HCT116 (cell line): ENCODE measurements around the gene CCDC183. TPM values are rescaled to one million over a fixed set of nuclear protein-coding genes. Genes with fewer than 3 reads are reported as not detected.

Source experiments
- ATAC-seq: fragments of 200-7000 bp; cut with Tn5 transposase; 2 replicates; pipeline ENCODE4 v1.9.1; 2020; ENCODE audit warnings: mild to moderate bottlenecking, moderate library complexity
- BruUV-seq: library from RNA; stranded (reverse); fragments of 400-500 nt; replicated peaks from 2 replicates; lab custom pipeline; 2021; lab: Mats Ljungman, UMichigan
- CTCF ChIA-PET: fragments of 300-600 bp; sonication (Branson Sonifier 250); formaldehyde crosslinking; loops from one replicate; lab custom pipeline; 2021; ENCODE audit warnings: antibody characterized with exemption; lab: Charles Lee
- POLR2A ChIA-PET: fragments of 300-600, 350-600 bp; sonication (Branson Sonifier 250); formaldehyde crosslinking; loops from one replicate; lab custom pipeline; 2021; ENCODE audit warnings: antibody characterized with exemption; lab: Charles Lee
- RAD21 ChIA-PET, 2 experiments: fragments of 300-600 bp; sonication (Branson Sonifier 250); formaldehyde crosslinking; loops; one replicate each; lab custom pipeline; 2023; ENCODE audit warnings: low total read pairs in 2 of 2; ENCODE audit not compliant: uncharacterized antibody in 2 of 2, unreplicated experiment in 2 of 2, low non-redundant PET in 1 of 2; lab: Charles Lee
- DNase-seq: peaks from one replicate; pipeline ENCODE4 v3.0.0-alpha.2; 2010; ENCODE audit warnings: low read depth, low spot score
- H2AFZ ChIP-seq: fragments of 200-600 bp; shearing (Covaris generic), sonication (generic); 2 replicates; pipeline ENCODE4 v1.6.1; 2017; ENCODE audit warnings: low read depth, mixed run types, mixed read lengths, antibody characterized with exemption, low read length; ENCODE audit not compliant: poor library complexity, severe bottlenecking
- H3K27ac ChIP-seq: 2 replicates; pipeline ENCODE4 v1.5.1; 2012; ENCODE audit warnings: low read depth, low read length
- H3K27me3 ChIP-seq: fragments of 200-600 bp; sonication (generic); 2 replicates; pipeline ENCODE4 v1.6.1; 2016; ENCODE audit warnings: mixed run types, low read length, mixed read lengths; ENCODE audit not compliant: insufficient read depth
- H3K36me3 ChIP-seq, 2 experiments: fragments of 200-500 bp in 1 of 2; fragments of 200-600 bp in 1 of 2; sonication (Bioruptor generic) in 1 of 2; sonication (generic) in 1 of 2; 2 replicates each; pipeline versions ENCODE4 v1.5.1 to v1.6.1; 2014 to 2016; ENCODE audit warnings: low read length in 2 of 2, inconsistent platforms in 1 of 2, mixed read lengths in 1 of 2, mixed run types in 1 of 2; ENCODE audit not compliant: insufficient read depth in 2 of 2, control insufficient read depth in 1 of 2
- H3K4me1 ChIP-seq, 2 experiments: fragments of 200-600 bp in 1 of 2; sonication (generic) in 1 of 2; 2 replicates each; pipeline versions ENCODE4 v1.5.1 to v1.6.1; 2012 to 2017; ENCODE audit warnings: low read length in 2 of 2, inconsistent platforms in 1 of 2, mild to moderate bottlenecking in 1 of 2, mixed read lengths in 1 of 2, mixed run types in 1 of 2, moderate library complexity in 1 of 2; ENCODE audit not compliant: insufficient read depth in 2 of 2, control insufficient read depth in 1 of 2
- H3K4me2 ChIP-seq: fragments of 200-600 bp; sonication (generic); 2 replicates; pipeline ENCODE4 v1.6.1; 2017; ENCODE audit warnings: mixed run types, low read length, mixed read lengths
- H3K4me3 ChIP-seq, 2 experiments: fragments of 200-600 bp in 1 of 2; sonication (generic) in 1 of 2; replicated peaks in 1 of 2; 2 replicates each; pipeline ENCODE4 v1.5.1; 2011 to 2016; ENCODE audit warnings: low read length in 2 of 2, control low read depth in 1 of 2, low read depth in 1 of 2, mild to moderate bottlenecking in 1 of 2, mixed read lengths in 1 of 2, mixed run types in 1 of 2
- H3K79me2 ChIP-seq: fragments of 200-600 bp; sonication (generic); 2 replicates; pipeline ENCODE4 v1.6.1; 2017; ENCODE audit warnings: mild to moderate bottlenecking, mixed run types, low read length, moderate library complexity, mixed read lengths; ENCODE audit not compliant: insufficient read depth
- H3K9ac ChIP-seq: fragments of 200-600 bp; sonication (generic); 2 replicates; pipeline ENCODE4 v1.6.1; 2016; ENCODE audit warnings: low read length, mixed read lengths
- H3K9me2 ChIP-seq: fragments of 200-600 bp; sonication (generic), shearing (Covaris generic); 2 replicates; pipeline ENCODE4 v1.6.1; 2017; ENCODE audit warnings: mixed run types, mild to moderate bottlenecking, moderate library complexity; ENCODE audit not compliant: insufficient read depth
- H3K9me3 ChIP-seq, 2 experiments: fragments of 200-500 bp in 1 of 2; fragments of 200-600 bp in 1 of 2; sonication (Bioruptor generic) in 1 of 2; sonication (generic) in 1 of 2; 2 replicates each; pipeline ENCODE4 v1.6.1; 2014 to 2017; ENCODE audit warnings: low read length in 2 of 2, mixed read lengths in 2 of 2, inconsistent platforms in 1 of 2, low read depth in 1 of 2, mild to moderate bottlenecking in 1 of 2, mixed run types in 1 of 2, moderate library complexity in 1 of 2; ENCODE audit not compliant: control insufficient read depth in 1 of 2, insufficient read depth in 1 of 2
- H4K20me1 ChIP-seq: fragments of 200-600 bp; sonication (generic), shearing (Covaris generic); 2 replicates; pipeline ENCODE4 v1.6.1; 2017; ENCODE audit warnings: mixed run types, mild to moderate bottlenecking, moderate library complexity; ENCODE audit not compliant: insufficient read depth
- ATF3 ChIP-seq: IDR thresholded peaks from 2 replicates; pipeline ENCODE4 v1.6.1; 2012
- EGR1 ChIP-seq: IDR thresholded peaks from 2 replicates; pipeline ENCODE4 v1.6.1; 2012; ENCODE audit warnings: low read depth
- ELF1 ChIP-seq: IDR thresholded peaks from 2 replicates; pipeline ENCODE4 v1.6.1; 2012; ENCODE audit warnings: low read depth, borderline replicate concordance
- EZH2 ChIP-seq: fragments of 200-600 bp; sonication (generic); IDR thresholded peaks from 2 replicates; pipeline ENCODE4 v1.6.1; 2017; ENCODE audit warnings: antibody characterized with exemption, mixed run types
- EZH2phosphoT487 ChIP-seq: fragments of 200-600 bp; IDR thresholded peaks from 2 replicates; pipeline ENCODE4 v1.6.1; 2018; ENCODE audit warnings: antibody characterized with exemption, borderline replicate concordance
- FOSL1 ChIP-seq: IDR thresholded peaks from 2 replicates; pipeline ENCODE4 v1.6.1; 2012; ENCODE audit warnings: low read depth
- JUND ChIP-seq: IDR thresholded peaks from 2 replicates; pipeline ENCODE4 v1.6.1; 2012
- MAX ChIP-seq: IDR thresholded peaks from 2 replicates; pipeline ENCODE4 v1.6.1; 2012
- RAD21 ChIP-seq: IDR thresholded peaks from 2 replicates; pipeline ENCODE4 v1.6.1; 2012; ENCODE audit warnings: low read depth, mild to moderate bottlenecking
- REST ChIP-seq: IDR thresholded peaks from 2 replicates; pipeline ENCODE4 v1.6.1; 2012; ENCODE audit warnings: low read depth
- SP1 ChIP-seq: IDR thresholded peaks from 2 replicates; pipeline ENCODE4 v1.6.1; 2012; ENCODE audit warnings: low read depth
- TCF7L2 ChIP-seq: IDR thresholded peaks from 2 replicates; pipeline ENCODE4 v1.7.0; 2011; ENCODE audit warnings: borderline replicate concordance, inconsistent platforms; ENCODE audit not compliant: insufficient read depth, insufficient read length; ENCODE audit errors: extremely low read depth
- ZNF274 ChIP-seq: fragments of 200-500 bp; sonication (Bioruptor generic); IDR thresholded peaks from 2 replicates; pipeline ENCODE4 v1.6.1; 2014; ENCODE audit warnings: mild to moderate bottlenecking, low read depth, low read length, inconsistent platforms
- intact Hi-C: fragments of 100-400 bp; cut with micrococcal nuclease; formaldehyde crosslinking; loops from 2 replicates; pipeline ENCODE4 v1.10.0; 2022
- total RNA-seq: library from RNA; stranded (reverse); gene quantifications from one replicate; pipeline ENCODE4 v1.2.1, GENCODE V29; 2021; ENCODE audit not compliant: unreplicated experiment

Gene CCDC183
- total RNA-seq, 1 experiment from 2014 or later, result 2.8 TPM

GRCh38 chr9:136835162-136835931 is 39.2 kb downstream of the CCDC183 start:
- H3K4me1 ChIP-seq, result peaks cover 2 to 7% of the 10 kb centered on the region in 2 experiments; a peak in 2 of 4 replicates
- TF ChIP-seq REST (no peak), JUND (no peak), SP1 (no peak), ELF1 (no peak), FOSL1 (no peak), MAX (no peak), TCF7L2 (no peak), EZH2 (no peak), ATF3 (no peak), ZNF274 (no peak), EGR1 (no peak), RAD21 (no peak), EZH2phosphoT487 (no peak)
- H3K4me3 ChIP-seq, result no peak overlapping the region
- H2AFZ ChIP-seq, result no peak overlapping the region
- H3K9ac ChIP-seq, result no peak overlapping the region
- ATAC-seq, result no peak
- H3K4me2 ChIP-seq, result no peak overlapping the region
- H3K9me2 ChIP-seq, result no peaks in the 10 kb centered on the region
- CTCF ChIA-PET, result no interaction called here
- intact Hi-C loops, result no loop called here
- no peak overlapping the region; the same call in 1 of the 2 replicates for H3K27ac ChIP-seq
- H3K79me2 ChIP-seq, result no peaks in the 10 kb centered on the region
- no TSS peak for BruUV-seq
- no peak for DNase-seq
- H3K9me3 ChIP-seq, result no peaks in the 10 kb centered on the region
- H3K36me3 ChIP-seq, result peaks cover 3 to 9% of the 10 kb centered on the region in 2 experiments; a peak in 1 of 4 replicates
- RAD21 ChIA-PET, result no interaction called here
- H4K20me1 ChIP-seq, result no peaks in the 10 kb centered on the region
- POLR2A ChIA-PET, result interaction anchor here (0.5 kb wide), 1 partner anchor 113 kb away, joined by 3 read pairs; no protein-coding TSS in a partner anchor
- no peaks in the 10 kb centered on the region for H3K27me3 ChIP-seq
